ENCODE data around the gene MAP10. TPM values are rescaled to one million over a fixed set of nuclear protein-coding genes. Genes with fewer than 3 reads are reported as not detected.

MAP10 gene
- total and polyA plus RNA-seq, 10 of the 15 experiments (the other 5 are each of a cell fraction or from before 2014, with no cell fraction given), result 0.85 to 5.0 (median 4.3) TPM

- Histone ChIP-seq H3K4me2 (ENCODE audit: control insufficient read depth, insufficient read depth) (no peak overlapping the region), H4K20me1 (ENCODE audit: control insufficient read depth, insufficient read depth) (no peaks in the 10 kb centered on the region), H3K79me2 (ENCODE audit: control insufficient read depth, insufficient read depth, low read length) (no peaks in the 10 kb centered on the region), H3K9ac (ENCODE audit: control insufficient read depth, insufficient read depth, low read length) (no peak overlapping the region), H3K27me3 (replicated peaks in 1 of 2; ENCODE audit: control insufficient read depth in 2 of 2, insufficient read depth in 2 of 2, low read length in 1 of 2) (no peaks in the 10 kb centered on the region), H3K4me1 (ENCODE audit: control insufficient read depth, insufficient read depth, low read length) (no peaks in the 10 kb centered on the region), H3K36me3 (ENCODE audit: control insufficient read depth in 2 of 2, insufficient read depth in 2 of 2, low read length in 1 of 2) (no peaks in the 10 kb centered on the region), H3K9me3 (replicated peaks; ENCODE audit: control insufficient read depth, insufficient read depth, low read length) (no peaks in the 10 kb centered on the region), H2AFZ (ENCODE audit: control insufficient read depth, low read depth, low read length) (no peak overlapping the region), H3K4me3 (no peak overlapping the region), H3K27ac (ENCODE audit: control insufficient read depth, insufficient read depth) (no peak overlapping the region)
- CTCF ChIA-PET, result no interaction called here
- no TSS peak for BruUV-seq (replicated peaks)
- FAIRE-seq (no peak), DNase-seq (ENCODE audit: low read depth, low spot score) (no peak), ATAC-seq (no peak)
- intact Hi-C loops (cut with micrococcal nuclease; ENCODE audit: unreplicated experiment), result no loop called here
- SMC1A ChIA-PET (ENCODE audit: uncharacterized antibody, unreplicated experiment), result no interaction called here
- in situ Hi-C loops (cut with MboI), result no loop called here
- POLR2A ChIA-PET, result no interaction called here
- 63% methylated on average over 4 of the region's 4 CpGs for WGBS (ENCODE audit: insufficient coverage, insufficient replicate concordance, low lambda C conversion rate, missing lambda C conversion rate)
- RAD21 ChIA-PET (ENCODE audit: unreplicated experiment), result no interaction called here
- TF ChIP-seq TBL1XR1 (IDR thresholded peaks at IDR 0.05; ENCODE audit: low read depth, low read length), result no peak
- no peak for TF ChIP-seq KLF5 (IDR thresholded peaks at IDR 0.05; ENCODE audit: partially characterized antibody)
These were observed 40.6 kb upstream of the MAP10 start for GRCh38 chr1:232764458-232765251.

- TF ChIP-seq MEF2B (IDR thresholded peaks at IDR 0.05; ENCODE audit: partially characterized antibody, poor library complexity, severe bottlenecking) (no peak), ZNF384 (IDR thresholded peaks at IDR 0.05; ENCODE audit: borderline replicate concordance, low read depth, low read length) (no peak), CBX5 (IDR thresholded peaks at IDR 0.05; ENCODE audit: low read depth) (no peak), IRF5 (IDR thresholded peaks at IDR 0.05; ENCODE audit: borderline replicate concordance) (no peak)
- Histone ChIP-seq H2AFZ (ENCODE audit: control insufficient read depth, low read depth, low read length) (no peak overlapping the region), H3K79me2 (ENCODE audit: control insufficient read depth, insufficient read depth, low read length) (no peaks in the 10 kb centered on the region), H3K4me2 (ENCODE audit: control insufficient read depth, insufficient read depth) (no peak overlapping the region), H3K27me3 (replicated peaks in 1 of 2; ENCODE audit: control insufficient read depth in 2 of 2, insufficient read depth in 2 of 2, low read length in 1 of 2) (no peaks in the 10 kb centered on the region), H3K9me3 (replicated peaks; ENCODE audit: control insufficient read depth, insufficient read depth, low read length) (no peaks in the 10 kb centered on the region), H3K9ac (ENCODE audit: control insufficient read depth, insufficient read depth, low read length) (no peak overlapping the region), H3K36me3 (ENCODE audit: control insufficient read depth in 2 of 2, insufficient read depth in 2 of 2, low read length in 1 of 2) (no peaks in the 10 kb centered on the region), H3K4me1 (ENCODE audit: control insufficient read depth, insufficient read depth, low read length) (no peaks in the 10 kb centered on the region), H4K20me1 (ENCODE audit: control insufficient read depth, insufficient read depth) (no peaks in the 10 kb centered on the region), H3K27ac (ENCODE audit: control insufficient read depth, insufficient read depth) (no peak overlapping the region), H3K4me3 (no peak overlapping the region)
- ChIA-PET SMC1A (ENCODE audit: uncharacterized antibody, unreplicated experiment) (no interaction called here), POLR2A (no interaction called here), CTCF (no interaction called here), RAD21 (ENCODE audit: unreplicated experiment) (no interaction called here)
- in situ Hi-C loops (cut with MboI), result no loop called here
- 18% methylated on average over 6 of the region's 6 CpGs for WGBS (ENCODE audit: insufficient coverage, insufficient replicate concordance, low lambda C conversion rate, missing lambda C conversion rate)
- BruUV-seq (replicated peaks), result no TSS peak
- DNase-seq (ENCODE audit: low read depth, low spot score), result no peak
- no peak for FAIRE-seq
- intact Hi-C loops (cut with micrococcal nuclease; ENCODE audit: unreplicated experiment), result no loop called here
- no peak for ATAC-seq
These were observed 39.7 kb upstream of the MAP10 start for GRCh38 chr1:232765542-232765941.

Data from GM12878 (cell line).